GM12873 (cell line): ENCODE data around the gene KCNH2.
A peak's percentile ranks its signal among the peaks of the same experiment; 100 is the strongest.

Experiments used
- TF ChIP-seq, protein P1 (sequence below): IDR thresholded peaks from 2 replicates; pipeline ENCODE4 v1.5.1; 2012; ENCODE audit warnings: low read depth, mild to moderate bottlenecking, moderate library complexity, low read length, control low read depth; ENCODE audit not compliant: insufficient read depth; ENCODE audit errors: missing control alignments

KCNH2 gene

DNA sequence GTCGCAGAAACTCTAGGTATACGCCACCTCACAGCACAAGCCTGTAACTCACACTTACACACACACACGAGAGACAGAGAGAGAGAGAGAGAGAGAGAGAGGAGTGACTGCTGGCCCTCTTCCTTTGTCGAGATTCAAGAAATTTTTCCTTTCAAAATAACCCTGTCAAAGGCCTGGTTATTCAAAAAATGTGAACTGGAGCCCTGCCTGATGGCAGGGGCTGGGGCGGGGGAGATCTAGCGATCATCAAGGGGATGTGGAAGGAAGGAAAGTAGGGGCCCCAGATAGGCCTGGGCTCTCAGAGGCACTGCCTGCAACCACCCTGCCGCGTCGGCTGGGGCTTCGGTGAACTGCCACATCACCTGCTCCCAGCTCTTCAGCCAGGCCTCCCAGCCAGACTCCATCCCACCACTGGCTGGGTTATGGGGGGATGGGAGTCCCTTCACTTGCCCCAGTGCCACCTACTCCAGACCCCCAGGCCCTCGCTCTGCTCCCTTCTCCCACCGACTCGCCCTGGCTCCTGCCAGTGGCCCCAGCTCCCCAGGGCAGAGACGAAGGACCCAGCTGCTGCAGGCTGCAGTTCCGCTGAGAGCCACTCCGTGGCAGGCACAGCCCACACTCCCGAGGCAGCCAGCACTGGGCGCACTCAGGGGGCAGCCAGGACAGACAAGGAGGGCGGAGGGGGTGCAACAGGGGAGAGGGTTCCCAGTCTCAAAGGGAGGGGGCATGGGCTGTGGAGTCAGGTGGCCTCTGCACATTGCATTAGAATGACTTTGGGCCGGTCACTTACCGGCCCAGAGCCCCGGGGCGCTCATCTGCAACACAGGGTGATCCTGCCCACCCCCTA, 15.3 kb downstream of the KCNH2 start:
- TF ChIP-seq, protein P1, sequence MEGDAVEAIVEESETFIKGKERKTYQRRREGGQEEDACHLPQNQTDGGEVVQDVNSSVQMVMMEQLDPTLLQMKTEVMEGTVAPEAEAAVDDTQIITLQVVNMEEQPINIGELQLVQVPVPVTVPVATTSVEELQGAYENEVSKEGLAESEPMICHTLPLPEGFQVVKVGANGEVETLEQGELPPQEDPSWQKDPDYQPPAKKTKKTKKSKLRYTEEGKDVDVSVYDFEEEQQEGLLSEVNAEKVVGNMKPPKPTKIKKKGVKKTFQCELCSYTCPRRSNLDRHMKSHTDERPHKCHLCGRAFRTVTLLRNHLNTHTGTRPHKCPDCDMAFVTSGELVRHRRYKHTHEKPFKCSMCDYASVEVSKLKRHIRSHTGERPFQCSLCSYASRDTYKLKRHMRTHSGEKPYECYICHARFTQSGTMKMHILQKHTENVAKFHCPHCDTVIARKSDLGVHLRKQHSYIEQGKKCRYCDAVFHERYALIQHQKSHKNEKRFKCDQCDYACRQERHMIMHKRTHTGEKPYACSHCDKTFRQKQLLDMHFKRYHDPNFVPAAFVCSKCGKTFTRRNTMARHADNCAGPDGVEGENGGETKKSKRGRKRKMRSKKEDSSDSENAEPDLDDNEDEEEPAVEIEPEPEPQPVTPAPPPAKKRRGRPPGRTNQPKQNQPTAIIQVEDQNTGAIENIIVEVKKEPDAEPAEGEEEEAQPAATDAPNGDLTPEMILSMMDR = peak; percentile 93

DNA sequence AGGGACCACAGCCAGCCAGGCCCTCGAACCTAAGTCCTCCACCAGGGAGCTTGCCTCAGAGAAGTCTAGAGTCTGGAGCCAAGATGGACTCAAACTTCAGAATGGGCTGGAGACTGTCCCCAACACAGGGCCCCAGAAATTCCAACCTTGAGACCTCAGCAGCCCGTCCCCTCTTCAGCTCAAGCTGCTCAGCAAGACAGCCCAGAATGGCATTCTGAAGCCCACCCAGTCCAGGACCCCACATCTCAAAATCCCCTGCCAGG, 15.9 kb downstream of the KCNH2 start:
- TF ChIP-seq, protein P1 = no peak

DNA sequence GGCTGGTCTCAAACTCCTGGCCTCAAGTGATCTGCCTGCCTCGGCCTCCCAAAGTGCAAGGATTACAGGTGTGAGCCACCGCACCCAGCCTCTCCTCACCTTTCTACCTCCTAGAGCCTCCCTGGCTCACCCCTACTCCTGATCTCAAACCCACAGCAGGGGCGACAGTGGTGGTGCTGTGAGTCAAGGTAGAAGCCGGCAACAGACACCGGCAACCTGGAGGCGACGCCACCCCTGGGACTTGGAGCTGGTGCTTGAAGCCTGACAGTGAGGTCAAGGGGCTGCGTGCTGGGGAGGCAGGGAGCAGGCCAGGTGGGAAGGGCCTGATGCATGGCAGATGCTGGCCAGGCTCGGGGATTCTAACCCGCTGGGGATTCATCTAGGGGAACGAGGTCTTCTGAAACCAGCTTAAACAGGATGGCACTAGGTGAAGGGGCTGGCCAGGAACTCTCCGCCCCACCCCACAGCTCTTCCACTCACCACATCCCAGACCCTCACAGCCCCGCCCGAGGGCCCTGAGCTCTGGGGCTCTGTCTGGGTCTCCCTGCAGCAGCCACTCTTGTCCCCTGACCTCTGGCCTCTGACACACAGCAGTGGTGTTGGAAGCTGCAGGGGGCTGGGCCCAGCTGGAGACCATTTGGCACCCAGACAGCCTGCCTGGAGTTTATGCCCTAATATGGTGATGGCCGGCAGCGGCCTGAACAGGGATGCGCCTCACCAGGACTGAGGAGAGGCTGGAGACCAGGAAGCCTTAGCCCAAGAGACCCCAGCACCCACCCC, 16.4 kb downstream of the KCNH2 start:
- TF ChIP-seq, protein P1 = no peak

DNA sequence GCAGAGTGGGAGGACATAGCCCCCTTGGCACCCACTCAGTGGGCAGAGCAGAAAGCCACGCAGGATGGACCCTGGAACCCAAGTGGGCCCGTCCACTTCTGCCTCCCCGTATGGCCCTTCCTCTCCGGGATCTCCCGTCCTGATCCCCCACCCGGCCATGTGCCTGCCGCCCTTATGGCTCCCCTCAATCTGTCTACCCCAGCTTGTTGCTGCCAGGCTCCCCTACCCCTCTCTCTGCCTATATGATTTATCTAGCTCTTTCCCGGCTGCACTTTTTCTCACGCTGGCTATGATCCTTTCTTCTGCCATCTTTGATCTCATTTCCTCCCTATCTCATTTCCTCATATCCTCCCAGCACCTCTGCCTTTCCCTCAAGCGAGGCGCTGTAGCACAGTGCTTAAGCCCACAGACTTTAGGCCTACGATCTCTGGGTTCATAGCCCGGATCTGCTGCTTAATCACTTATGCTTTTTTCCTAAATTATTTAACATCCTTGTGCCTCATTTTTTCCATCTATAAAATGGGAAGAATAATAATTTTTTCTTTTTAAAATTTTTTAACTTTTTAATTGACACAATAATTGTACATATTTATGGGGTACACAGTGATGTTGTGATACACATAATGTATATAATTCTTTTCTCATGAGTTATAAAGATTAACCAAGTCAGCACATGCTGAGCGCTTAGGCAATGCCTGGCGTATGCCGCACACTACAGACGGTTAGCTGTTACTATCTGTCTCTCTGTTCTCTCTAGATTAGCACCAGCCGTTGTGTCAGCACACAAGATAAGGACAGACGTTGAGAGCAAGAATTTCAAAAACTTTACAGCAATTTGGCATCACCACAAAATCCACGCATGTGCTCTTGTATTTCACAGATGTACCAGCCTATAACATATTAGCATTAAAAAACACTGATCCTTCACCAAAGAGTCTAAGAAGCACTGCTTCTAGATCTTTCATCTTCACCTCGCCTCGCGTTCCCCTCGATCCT, 18.1 kb downstream of the KCNH2 start:
- TF ChIP-seq, protein P1 = no peak

DNA sequence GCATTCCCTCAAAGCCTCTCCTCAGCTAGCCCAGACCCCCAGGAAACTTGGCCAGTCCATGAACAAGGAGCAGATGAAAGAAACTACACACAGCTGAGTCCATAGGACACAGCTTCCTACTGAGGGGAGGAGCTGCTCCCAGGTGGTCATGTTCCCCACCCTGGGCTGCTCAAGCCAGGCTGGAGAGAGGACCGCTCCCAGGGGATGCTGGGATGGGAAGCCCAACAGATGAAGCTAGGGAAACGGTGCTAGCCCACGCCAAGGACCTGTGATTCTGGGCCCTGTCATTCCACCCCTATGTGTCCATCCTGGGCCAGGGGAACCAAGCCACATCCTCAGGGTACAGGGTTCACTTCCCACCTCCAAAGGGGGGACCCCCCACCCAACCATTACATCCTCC, 19.0 kb downstream of the KCNH2 start:
- TF ChIP-seq, protein P1 = no peak

DNA sequence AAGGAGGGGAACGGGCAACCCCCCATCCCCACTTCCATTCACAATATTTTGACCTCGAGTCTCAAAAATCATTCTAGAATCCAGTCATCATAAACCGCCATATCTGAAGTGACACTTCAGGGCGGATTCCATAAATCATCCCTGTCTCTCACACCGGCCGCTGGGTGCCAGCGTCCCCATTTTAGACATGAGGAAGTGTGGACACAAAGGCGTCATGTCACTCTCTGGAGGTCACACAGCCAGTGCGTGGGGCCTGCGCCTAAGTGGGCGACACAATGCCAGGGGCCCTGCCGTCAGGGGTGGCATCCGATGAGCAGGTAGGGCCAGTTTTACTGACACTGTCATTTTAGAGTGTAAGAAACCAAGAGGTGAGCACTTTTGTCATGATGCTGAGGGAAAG, 19.5 kb downstream of the KCNH2 start:
- TF ChIP-seq, protein P1 = no peak
